DMS53 treated with DMSO at 0.1 percent for 48 hours (cell line): Measurements from ENCODE around the gene TAPBPL.
"Not testable (repeated sequence)": the region's sequence is repeated elsewhere in the genome, so short reads cannot be mapped to it uniquely, and the experiment has no call there.

Experiments used
- DNase-seq: peaks from one replicate; lab custom pipeline; 2025; ENCODE audit not compliant: unreplicated experiment; lab: John Stamatoyannopoulos, UW

The TAPBPL gene

DNA sequence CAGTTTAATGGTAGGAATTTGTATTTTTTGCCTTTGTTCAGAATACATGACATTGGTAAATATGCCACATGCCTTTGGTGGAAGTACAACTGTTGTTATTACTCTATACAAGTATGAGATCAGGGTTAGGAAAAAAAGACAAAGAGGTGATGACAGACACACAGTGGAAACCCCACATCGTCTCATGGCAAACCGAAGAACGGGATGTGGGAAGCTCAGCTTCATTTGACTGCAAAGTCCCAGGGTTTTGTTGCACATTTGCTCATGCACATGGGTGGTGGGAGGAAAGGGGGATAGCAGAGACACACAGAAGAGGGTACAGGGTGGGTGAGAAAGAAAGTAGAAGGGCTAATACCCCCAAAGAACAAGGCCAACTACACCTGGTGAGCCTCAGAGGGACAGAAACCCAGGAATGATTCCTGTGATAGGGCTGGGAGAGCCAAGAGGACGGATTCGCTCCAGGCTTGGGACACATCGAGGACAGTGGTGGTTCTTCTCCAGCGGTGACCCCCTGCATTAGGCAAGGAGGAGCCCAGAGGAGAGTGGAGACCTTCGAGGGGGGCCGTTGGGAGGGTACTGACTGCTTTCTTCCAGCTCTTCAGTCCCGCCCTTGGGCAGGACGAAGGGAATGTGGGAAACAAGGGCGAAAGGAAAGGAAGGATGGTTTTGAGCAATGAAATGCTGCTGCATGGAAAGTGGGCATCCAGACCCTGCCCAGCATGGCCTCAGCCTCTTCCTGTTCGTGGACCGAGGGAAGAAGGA, 10.6 kb downstream of the TAPBPL start:
- DNase-seq: no peak

- no peak for DNase-seq
Observed at GRCh38 chr12:6463216-6463615, 11.4 kb downstream of the TAPBPL start.

- DNase-seq: no peak
Observed at GRCh38 chr12:6463858-6464257, 12.0 kb downstream of the TAPBPL start.

DNA sequence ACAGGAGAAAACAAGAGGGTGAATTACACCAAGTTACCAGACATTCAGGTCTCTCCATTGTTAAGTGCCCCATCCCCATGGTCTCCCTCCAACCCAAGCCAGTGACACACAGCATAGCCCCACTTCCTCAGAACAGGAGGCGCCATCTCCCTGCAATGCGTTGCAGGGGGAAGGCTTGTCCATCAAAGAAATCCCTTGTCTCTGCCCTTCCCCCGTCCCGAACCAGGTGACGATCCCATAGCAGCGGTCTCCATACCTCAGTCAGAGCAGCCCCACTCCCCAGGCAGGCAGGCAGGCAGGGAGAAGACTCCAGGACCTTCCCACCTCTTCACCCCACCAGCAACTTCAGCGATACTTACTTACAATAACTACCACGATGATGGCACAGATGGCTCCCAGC, 12.7 kb downstream of the TAPBPL start:
- DNase-seq: no peak

DNA sequence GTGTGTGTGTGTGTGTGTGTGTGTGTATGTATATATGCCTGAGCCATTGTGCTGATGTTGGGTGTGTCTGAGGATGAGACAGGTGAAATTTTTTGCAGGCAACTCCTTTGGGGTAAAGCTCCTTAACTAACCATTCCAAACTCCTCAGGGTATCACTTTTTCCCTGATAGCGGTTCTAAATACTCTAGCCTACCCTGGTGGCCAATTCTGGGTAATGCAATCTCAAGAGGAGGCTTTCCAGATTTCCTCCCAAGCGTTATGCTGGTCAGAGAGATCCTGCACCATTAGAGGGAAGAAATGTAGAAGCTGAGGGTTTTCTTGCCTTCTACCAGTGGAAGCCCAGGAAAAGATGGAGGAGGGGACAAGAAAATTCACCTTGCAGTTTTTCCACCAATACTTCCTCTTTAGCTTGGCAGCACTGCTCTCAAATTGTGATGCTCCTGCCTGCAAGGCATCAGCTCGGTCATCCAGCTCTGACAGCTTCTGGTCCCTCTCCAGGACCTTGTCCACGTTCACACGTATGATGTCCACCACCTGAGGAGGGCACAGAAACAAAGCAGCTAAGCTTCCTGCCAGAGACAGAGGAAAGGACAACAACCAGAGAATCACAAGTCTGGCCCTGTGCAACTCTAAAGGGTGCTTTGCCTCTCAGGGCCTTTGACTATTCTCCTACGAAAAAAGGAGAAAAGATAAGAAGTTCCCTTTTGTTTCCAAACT, 13.8 kb downstream of the TAPBPL start:
- DNase-seq: peak; percentile 90

DNA sequence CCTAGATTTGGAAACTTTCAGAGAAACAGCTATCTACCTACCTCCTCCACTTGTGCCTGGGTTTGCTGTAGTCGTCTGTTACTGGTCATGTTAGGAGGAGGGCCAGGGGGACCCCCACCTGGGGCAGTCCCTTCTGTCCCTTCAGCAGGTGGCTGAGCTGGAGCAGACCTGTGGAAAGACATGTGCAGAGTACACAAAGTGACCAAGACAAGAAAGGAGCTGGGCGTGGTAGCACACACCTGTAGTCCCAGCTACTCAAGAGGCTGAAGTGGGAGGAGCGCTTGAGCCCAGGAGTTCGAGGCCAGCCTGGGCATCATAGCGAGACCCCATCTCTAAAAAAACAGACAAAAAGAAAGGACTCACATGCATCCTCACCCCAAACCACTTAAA, 14.3 kb downstream of the TAPBPL start:
- DNase-seq: no peak

DNA sequence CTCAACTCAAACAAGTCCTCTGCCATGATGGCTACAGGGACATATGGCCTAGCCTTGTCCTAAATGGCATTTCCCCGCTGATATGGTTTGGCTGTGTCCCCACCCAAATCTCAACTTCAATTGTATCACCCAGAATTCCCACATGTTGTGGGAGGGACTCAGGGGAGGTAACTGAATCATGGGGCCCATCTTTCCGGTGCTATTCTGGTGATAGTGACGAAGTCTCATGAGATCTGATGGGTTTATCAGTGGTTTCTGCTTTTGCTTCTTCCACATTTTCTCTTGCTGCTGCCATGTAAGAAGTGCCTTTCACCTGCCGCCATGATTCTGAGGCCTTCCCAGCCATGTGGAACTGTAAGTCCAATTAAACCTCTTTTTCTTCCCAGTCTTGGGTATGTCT, 14.9 kb downstream of the TAPBPL start:
- DNase-seq: not testable (repeated sequence)

DNA sequence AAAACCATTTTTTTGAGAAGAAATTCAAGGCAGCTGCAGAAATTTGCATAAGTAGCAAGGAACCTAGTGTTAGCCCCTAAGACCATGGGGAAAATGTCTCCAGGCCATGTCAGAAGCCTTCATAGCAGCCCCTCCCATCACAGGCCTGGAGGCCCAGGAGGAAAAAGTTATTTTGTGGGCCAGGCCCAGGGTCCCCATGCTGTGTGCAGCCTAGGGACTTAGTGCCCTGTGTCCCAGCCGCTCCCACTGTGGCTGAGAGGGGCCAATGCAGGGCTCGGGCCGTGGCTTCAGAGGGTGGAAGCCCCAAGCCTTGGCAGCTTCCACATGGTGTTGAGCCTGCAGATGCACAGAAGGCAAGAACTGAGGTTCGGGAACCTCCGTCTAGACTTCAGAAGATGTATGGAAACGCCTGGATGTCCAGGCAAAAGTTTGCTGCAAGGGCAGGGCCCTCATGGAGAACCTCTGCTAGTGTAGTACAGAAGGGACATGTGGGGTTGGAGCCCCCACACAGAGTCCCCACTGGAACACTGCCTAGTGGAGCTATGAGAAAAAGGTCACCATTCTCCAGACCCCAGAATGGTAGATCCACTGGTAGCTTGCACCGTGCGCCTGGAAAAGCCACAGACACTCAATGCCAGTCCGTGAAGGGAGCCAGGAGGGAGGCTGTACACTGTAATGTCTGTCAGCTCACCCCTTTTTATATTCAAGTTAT, 15.9 kb downstream of the TAPBPL start:
- DNase-seq: not testable (repeated sequence)

GRCh38 chr12:6468283-6468575, 16.4 kb downstream of the TAPBPL start:
- no peak for DNase-seq

DNA sequence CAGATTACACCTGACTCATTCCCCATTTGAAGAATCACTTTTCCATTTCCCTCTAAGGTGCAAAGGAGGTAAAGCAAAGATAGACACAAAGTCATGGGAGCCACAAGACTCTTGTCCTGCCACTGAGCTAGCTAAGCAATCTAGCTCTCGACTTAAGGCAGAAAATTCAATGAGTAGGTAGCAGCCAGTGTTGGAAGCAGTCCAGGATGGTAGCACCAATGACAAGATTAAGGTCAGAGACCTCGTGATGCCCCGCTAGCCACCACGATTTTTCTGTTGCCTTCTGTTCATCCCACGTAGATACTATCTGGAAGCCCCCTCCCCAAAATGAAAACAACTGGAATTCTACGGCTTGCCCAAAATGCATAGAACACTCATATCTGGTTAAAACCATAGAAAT, 17.2 kb downstream of the TAPBPL start:
- no peak for DNase-seq

DNA sequence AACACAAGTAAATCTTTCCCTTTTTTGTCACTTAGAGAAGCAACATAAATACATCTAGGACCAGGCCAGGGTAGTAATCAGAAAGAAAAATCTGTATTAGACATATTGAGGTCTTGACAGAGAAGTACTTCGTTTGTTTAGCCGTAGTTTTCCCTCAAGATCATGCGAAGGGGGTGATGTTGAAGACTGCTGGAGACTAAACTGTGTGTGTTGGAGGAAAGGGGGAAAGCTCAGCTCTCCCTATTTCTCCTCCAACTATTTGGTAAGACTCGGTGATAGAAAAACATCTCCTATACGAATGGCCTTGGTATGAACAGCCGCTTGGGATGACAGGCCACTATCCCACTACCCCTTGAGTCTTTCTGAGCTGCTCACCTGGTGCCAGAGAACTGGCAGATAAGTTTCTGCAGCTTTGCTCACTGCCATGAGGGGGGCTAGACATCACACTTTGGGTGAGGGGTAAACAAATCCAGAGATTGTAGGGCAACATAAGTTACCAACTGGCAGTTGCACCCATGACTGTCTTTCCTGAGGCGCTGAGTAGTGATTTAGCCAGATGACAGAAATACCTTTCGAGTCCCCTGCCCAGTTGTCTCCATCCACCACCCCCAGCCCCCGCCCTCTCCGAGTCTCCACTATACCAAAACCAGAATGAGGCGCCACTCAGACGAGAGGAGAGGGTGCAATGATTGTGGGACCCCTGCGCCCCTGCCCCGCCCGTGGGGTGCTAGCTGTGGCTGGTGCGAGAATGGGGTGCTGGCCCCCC, 17.9 kb downstream of the TAPBPL start:
- DNase-seq: no peak

DNA sequence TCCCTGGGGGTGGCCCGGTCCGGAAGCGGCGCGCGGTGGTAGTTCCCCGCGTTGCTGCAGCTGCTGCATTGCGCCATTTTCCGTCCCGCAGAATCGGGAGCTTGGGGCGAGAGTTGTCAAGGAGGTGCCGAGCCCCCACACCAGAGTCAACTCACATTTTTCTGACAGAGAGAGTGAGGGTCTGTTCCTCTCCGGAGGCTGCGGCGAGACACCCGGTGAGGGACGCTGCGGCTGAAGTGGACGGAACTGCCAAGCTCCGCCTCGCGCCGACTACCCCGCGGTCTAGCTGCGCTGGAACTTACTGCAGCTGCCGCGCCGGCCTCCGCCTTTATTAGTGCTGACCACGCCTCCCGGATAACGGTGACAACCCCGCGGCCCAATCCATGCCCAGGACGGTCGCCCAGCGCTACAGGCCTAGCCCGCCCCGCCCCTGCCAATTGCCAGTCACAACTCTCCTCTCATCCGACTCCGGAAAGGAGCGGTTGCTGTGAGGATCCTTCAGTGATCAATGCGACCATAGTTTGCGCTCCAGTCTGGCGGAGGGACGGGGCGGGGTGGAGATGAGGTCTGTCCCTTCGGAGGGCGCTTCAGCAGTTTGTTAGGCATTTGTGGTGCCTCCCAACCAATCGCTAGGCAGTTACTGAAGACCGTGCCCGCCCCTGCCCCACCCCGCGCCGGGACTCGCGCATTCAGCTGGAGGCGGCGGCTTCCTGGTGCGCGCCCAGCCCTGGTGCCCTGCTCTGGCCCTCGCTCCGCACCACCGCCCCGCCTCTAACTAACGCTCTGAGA, 18.7 kb downstream of the TAPBPL start, which contains the start of gene VAMP1:
Gene VAMP1, minus strand, starts transcription at position 303 of the 789 bp plus-strand sequence. Its CDS starts 146 bp downstream, at position 157.
- peak; percentile 100 for DNase-seq

DNA sequence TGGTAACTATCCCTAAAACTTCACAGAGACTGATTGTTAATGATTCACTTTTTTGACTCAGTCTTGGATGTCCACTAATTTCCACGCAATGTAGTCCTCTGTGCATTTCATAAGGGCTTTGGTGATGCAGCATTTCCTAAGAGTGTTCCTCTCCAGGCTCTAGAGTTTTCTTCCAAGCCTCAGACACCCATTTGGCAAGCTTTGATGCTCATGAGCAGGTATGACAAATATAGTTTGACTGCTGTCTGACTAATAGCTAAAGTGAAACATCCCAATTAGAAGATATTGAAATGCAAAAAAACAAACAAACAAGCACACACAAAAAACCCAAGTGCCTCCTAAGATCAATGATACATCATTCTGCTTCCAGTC, 20.1 kb downstream of the TAPBPL start:
- no peak for DNase-seq

GRCh38 chr12:6472491-6472890, 20.6 kb downstream of the TAPBPL start:
- DNase-seq: no peak

GRCh38 chr12:6475233-6475975, 23.6 kb downstream of the TAPBPL start:
- not testable (repeated sequence) for DNase-seq

- DNase-seq: no peak
Observed at GRCh38 chr12:6476489-6476888, 24.6 kb downstream of the TAPBPL start.

DNA sequence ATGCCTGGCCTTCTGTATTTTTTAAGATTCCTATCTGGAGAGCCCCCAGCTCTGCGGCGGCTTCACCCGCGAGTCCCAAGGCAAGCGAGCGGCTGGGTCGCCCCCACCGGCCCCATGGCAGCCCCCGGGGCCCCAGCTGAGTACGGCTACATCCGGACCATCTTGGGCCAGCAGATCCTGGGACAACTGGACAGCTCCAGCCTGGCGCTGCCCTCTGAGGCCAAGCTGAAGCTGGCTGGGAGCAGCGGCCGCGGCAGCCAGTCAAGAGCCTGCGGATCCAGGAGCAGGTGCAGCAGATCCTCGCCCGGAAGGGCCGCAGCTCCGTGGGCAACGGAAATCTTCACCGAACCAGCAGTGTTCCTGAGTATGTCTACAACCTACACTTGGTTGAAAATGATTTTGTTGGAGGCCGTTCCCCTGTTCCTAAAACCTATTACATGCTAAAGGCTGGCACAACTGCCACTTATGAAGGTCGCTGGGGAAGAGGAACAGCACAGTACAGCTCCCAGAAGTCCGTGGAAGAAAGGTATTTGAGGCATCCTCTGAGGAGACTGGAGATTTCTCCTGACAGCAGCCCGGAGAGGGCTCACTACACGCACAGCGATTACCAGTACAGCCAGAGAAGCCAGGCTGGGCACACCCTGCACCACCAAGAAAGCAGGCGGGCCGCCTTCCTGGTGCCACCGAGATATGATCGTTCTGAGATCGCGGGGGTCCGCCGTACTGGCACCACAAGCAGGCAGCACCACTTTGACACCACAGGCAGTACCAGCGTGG, 25.9 kb downstream of the TAPBPL start:
- DNase-seq: not testable (repeated sequence)

DNA sequence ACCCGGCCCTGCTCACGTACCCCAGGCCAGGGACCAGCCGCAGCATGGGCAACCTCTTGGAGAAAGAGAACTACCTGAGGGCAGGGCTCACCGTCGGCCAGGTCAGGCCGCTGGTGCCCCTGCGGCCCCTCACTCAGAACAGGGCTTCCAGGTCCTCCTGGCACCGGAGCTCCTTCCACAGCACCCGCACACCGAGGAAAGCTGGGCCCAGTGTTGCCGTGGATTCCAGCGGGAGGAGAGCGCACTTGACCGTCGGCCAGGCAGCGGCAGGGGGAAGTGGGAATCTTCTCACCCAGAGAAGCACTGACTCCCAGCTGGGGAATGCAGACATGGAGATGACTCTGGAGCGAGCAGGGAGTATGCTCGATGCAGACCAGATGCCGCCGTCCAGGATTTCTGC, 26.6 kb downstream of the TAPBPL start:
- DNase-seq: no peak

- DNase-seq: no peak
Observed at GRCh38 chr12:6488240-6488639, 36.4 kb downstream of the TAPBPL start.
